ENCODE results near the gene PARD3.
"Not testable (repeated sequence)": the region's sequence is repeated elsewhere in the genome, so short reads cannot be mapped to it uniquely, and the experiment has no call there.

PARD3 gene

DNA sequence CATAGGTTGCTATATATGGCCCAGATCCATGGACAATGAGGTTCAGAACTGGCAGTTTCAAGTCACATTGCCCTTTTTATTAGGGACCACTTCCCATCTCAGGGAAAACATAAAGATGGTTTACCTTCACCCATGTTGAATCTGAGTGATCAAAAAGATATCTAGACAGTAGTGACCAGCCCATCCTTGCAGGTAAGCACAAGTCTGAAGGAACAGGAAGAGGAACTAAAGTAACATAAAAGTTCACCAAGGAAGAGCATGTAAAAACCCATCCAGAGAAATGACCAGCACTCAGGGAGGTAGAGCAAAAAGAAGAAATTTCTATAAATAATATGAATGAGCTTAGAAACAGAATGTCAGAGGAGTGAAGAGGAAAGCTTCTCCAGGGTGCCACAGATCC is 382.5 kb downstream of the PARD3 start:
- no peak overlapping the region for H3K4me3 ChIP-seq (ENCODE audit: low read depth, low read length)
- peak overlapping the region; percentile 89 for H3K27ac ChIP-seq (ENCODE audit: low read depth, low read length)
- peaks cover 35% of the 10 kb centered on the region for H3K4me1 ChIP-seq (ENCODE audit: control insufficient read depth, insufficient read depth, low read length, unreplicated experiment)
- no peaks in the 10 kb centered on the region for H3K36me3 ChIP-seq (ENCODE audit: insufficient read depth, low read length)
- H3K79me2 ChIP-seq (ENCODE audit: control insufficient read depth, insufficient read depth, low read length, unreplicated experiment): no peaks in the 10 kb centered on the region
- H3K27me3 ChIP-seq (ENCODE audit: insufficient read depth, low read length): no peaks in the 10 kb centered on the region
- no peak overlapping the region for H2AFZ ChIP-seq (ENCODE audit: low read length, unreplicated experiment)

DNA sequence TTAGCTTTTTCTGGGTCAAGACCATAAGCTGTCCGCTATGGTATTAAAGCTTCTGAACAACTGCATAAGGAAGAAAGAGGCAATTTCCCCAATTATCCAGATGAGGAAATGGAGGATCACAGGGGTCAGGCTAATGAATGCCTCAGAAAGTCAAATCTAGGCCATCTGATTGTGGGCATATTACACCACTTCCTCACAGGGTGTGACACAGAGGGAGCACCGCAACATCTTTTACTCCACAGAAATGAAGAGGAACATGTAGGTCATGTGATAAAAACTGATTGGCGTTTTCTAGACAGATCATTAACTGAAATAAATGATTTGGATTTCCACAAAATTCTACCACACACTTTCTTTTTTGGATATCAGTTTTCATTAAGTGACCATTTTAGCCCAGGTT is 384.4 kb downstream of the PARD3 start:
- Histone ChIP-seq H3K27me3 (ENCODE audit: insufficient read depth, low read length) (no peaks in the 10 kb centered on the region), H3K4me3 (ENCODE audit: low read depth, low read length) (no peak overlapping the region), H3K4me1 (ENCODE audit: control insufficient read depth, insufficient read depth, low read length, unreplicated experiment) (peaks cover 35% of the 10 kb centered on the region), H3K27ac (ENCODE audit: low read depth, low read length) (no peak overlapping the region), H2AFZ (ENCODE audit: low read length, unreplicated experiment) (no peak overlapping the region), H3K36me3 (ENCODE audit: insufficient read depth, low read length) (no peaks in the 10 kb centered on the region), H3K79me2 (ENCODE audit: control insufficient read depth, insufficient read depth, low read length, unreplicated experiment) (no peaks in the 10 kb centered on the region)

DNA sequence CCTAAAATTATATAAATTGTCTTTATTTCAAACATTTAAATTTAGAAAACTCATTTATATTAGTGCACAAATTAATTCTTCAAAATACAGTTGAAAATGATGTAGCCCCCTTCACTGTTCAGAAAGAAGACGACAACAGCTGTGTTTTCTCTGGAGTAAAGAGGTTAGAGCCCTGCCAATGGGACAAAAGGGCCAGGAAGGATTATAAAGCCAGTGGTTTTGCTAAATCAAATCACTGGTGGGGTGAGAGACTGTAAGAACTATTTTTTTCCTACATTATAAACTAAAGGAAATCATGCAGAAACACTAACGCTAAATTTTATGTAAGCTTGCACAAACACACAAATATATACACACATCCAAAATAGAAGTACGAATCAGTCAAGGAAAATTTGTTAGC is 386.6 kb downstream of the PARD3 start:
- Histone ChIP-seq H3K79me2 (ENCODE audit: control insufficient read depth, insufficient read depth, low read length, unreplicated experiment) (no peaks in the 10 kb centered on the region), H3K4me1 (ENCODE audit: control insufficient read depth, insufficient read depth, low read length, unreplicated experiment) (peaks cover 24% of the 10 kb centered on the region), H3K36me3 (ENCODE audit: insufficient read depth, low read length) (no peaks in the 10 kb centered on the region), H3K27me3 (ENCODE audit: insufficient read depth, low read length) (no peaks in the 10 kb centered on the region), H3K4me3 (ENCODE audit: low read depth, low read length) (no peak overlapping the region), H2AFZ (ENCODE audit: low read length, unreplicated experiment) (no peak overlapping the region), H3K27ac (ENCODE audit: low read depth, low read length) (no peak overlapping the region)

DNA sequence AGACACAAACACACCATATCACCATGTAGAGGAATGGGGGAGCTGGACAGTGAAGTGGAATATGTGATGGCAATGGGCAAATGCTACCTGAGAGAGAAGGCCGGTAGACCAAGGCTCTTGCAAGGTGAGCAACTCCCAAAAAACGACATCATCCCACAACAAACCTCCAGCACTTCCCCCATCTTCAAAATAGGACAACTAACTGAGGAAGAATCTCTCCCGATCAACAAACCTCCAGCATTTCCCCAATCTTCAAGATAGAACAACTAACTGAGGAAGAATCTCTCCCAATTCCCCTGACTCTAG is 387.2 kb downstream of the PARD3 start:
- Histone ChIP-seq H3K36me3 (ENCODE audit: insufficient read depth, low read length) (no peaks in the 10 kb centered on the region), H3K4me1 (ENCODE audit: control insufficient read depth, insufficient read depth, low read length, unreplicated experiment) (peaks cover 24% of the 10 kb centered on the region), H3K27me3 (ENCODE audit: insufficient read depth, low read length) (no peaks in the 10 kb centered on the region), H3K27ac (ENCODE audit: low read depth, low read length) (no peak overlapping the region), H3K4me3 (ENCODE audit: low read depth, low read length) (no peak overlapping the region), H3K79me2 (ENCODE audit: control insufficient read depth, insufficient read depth, low read length, unreplicated experiment) (no peaks in the 10 kb centered on the region), H2AFZ (ENCODE audit: low read length, unreplicated experiment) (no peak overlapping the region)

GRCh38 chr10:34427158-34427910 is 387.8 kb downstream of the PARD3 start:
- not testable (repeated sequence) for H3K27me3 ChIP-seq (ENCODE audit: insufficient read depth, low read length); H3K79me2 ChIP-seq (ENCODE audit: control insufficient read depth, insufficient read depth, low read length, unreplicated experiment); H2AFZ ChIP-seq (ENCODE audit: low read length, unreplicated experiment); H3K27ac ChIP-seq (ENCODE audit: low read depth, low read length); H3K4me3 ChIP-seq (ENCODE audit: low read depth, low read length); H3K36me3 ChIP-seq (ENCODE audit: insufficient read depth, low read length)
- H3K4me1 ChIP-seq (ENCODE audit: control insufficient read depth, insufficient read depth, low read length, unreplicated experiment): peaks cover 20% of the 10 kb centered on the region

GRCh38 chr10:34426538-34427157 is 388.4 kb downstream of the PARD3 start:
- not testable (repeated sequence) for H3K27ac ChIP-seq (ENCODE audit: low read depth, low read length); H3K27me3 ChIP-seq (ENCODE audit: insufficient read depth, low read length); H3K36me3 ChIP-seq (ENCODE audit: insufficient read depth, low read length); H3K4me3 ChIP-seq (ENCODE audit: low read depth, low read length); H2AFZ ChIP-seq (ENCODE audit: low read length, unreplicated experiment); H3K79me2 ChIP-seq (ENCODE audit: control insufficient read depth, insufficient read depth, low read length, unreplicated experiment)
- peaks cover 16% of the 10 kb centered on the region for H3K4me1 ChIP-seq (ENCODE audit: control insufficient read depth, insufficient read depth, low read length, unreplicated experiment)

DNA sequence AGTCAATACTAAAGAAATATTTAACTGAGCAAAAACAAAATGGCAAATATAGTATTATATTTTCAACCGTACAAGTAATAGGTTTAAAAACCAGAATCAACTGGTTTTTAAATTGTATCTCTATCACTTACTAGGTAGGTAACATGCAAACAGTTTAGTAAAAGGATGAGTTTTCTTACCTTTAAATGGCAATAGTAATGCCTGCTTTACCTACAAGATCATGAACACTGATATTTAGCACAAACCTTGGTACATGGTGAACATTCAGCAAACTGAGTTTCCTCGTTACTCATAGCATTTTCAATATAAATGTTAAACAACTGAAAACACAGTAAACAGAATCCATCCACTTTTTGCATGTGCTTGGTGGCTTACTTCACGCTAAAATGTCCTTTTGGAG is 389.1 kb downstream of the PARD3 start:
- no peak overlapping the region for H3K27ac ChIP-seq (ENCODE audit: low read depth, low read length)
- no peaks in the 10 kb centered on the region for H3K27me3 ChIP-seq (ENCODE audit: insufficient read depth, low read length)
- no peak overlapping the region for H3K4me3 ChIP-seq (ENCODE audit: low read depth, low read length)
- no peaks in the 10 kb centered on the region for H3K36me3 ChIP-seq (ENCODE audit: insufficient read depth, low read length)
- H3K4me1 ChIP-seq (ENCODE audit: control insufficient read depth, insufficient read depth, low read length, unreplicated experiment): peaks cover 13% of the 10 kb centered on the region
- no peak overlapping the region for H2AFZ ChIP-seq (ENCODE audit: low read length, unreplicated experiment)
- H3K79me2 ChIP-seq (ENCODE audit: control insufficient read depth, insufficient read depth, low read length, unreplicated experiment): no peaks in the 10 kb centered on the region

GRCh38 chr10:34423673-34424625 is 391.1 kb downstream of the PARD3 start:
- Histone ChIP-seq H3K36me3 (ENCODE audit: insufficient read depth, low read length) (no peaks in the 10 kb centered on the region), H3K4me3 (ENCODE audit: low read depth, low read length) (no peak overlapping the region), H3K27ac (ENCODE audit: low read depth, low read length) (no peak overlapping the region), H3K4me1 (ENCODE audit: control insufficient read depth, insufficient read depth, low read length, unreplicated experiment) (peaks cover 6% of the 10 kb centered on the region), H3K79me2 (ENCODE audit: control insufficient read depth, insufficient read depth, low read length, unreplicated experiment) (no peaks in the 10 kb centered on the region), H3K27me3 (ENCODE audit: insufficient read depth, low read length) (no peaks in the 10 kb centered on the region), H2AFZ (ENCODE audit: low read length, unreplicated experiment) (no peak overlapping the region)

DNA sequence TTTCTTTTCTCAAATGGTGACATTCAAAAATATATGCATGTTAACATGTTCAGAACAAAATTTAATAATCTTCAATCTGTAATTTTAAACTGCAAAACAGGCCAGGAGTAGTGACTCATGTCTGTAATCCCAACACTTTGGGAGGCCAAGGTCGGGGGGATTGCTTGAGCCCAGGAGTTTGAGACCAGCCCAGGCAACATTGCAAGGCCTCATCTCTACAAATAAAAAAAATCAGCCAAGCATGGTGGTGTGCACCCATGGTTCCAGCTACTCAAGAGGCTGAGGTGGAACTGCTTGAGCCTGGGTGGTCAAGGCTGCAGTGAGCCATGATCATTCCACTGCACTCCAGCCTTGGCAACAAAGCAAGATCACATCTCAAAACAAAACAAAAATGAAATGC is 394.3 kb downstream of the PARD3 start:
- Histone ChIP-seq H3K36me3 (ENCODE audit: insufficient read depth, low read length) (no peaks in the 10 kb centered on the region), H3K27me3 (ENCODE audit: insufficient read depth, low read length) (no peaks in the 10 kb centered on the region), H2AFZ (ENCODE audit: low read length, unreplicated experiment) (no peak overlapping the region), H3K27ac (ENCODE audit: low read depth, low read length) (no peak overlapping the region), H3K4me1 (ENCODE audit: control insufficient read depth, insufficient read depth, low read length, unreplicated experiment) (peaks cover 6% of the 10 kb centered on the region), H3K4me3 (ENCODE audit: low read depth, low read length) (no peak overlapping the region), H3K79me2 (ENCODE audit: control insufficient read depth, insufficient read depth, low read length, unreplicated experiment) (no peaks in the 10 kb centered on the region)

DNA sequence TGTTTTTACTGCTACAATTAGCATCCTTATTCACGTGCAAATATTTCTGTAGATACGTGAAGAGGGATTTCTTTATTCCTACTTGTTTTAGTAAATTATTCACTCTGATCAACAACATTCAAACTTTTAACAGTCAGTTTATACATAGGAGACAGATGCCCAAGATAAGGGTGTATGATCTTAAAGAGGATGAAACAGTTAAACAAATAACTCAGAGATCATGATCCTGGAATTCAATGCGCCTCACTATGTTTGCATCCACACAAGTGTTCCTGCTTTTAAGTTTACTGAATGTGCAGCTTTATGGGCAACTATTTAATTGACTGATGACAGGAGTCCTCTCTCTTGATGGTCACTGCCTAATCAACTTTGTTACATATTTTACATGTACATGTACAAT is 394.8 kb downstream of the PARD3 start:
- Histone ChIP-seq H3K36me3 (ENCODE audit: insufficient read depth, low read length) (no peaks in the 10 kb centered on the region), H3K27me3 (ENCODE audit: insufficient read depth, low read length) (no peaks in the 10 kb centered on the region), H3K79me2 (ENCODE audit: control insufficient read depth, insufficient read depth, low read length, unreplicated experiment) (no peaks in the 10 kb centered on the region), H3K27ac (ENCODE audit: low read depth, low read length) (no peak overlapping the region), H3K4me1 (ENCODE audit: control insufficient read depth, insufficient read depth, low read length, unreplicated experiment) (peaks cover 6% of the 10 kb centered on the region), H3K4me3 (ENCODE audit: low read depth, low read length) (no peak overlapping the region), H2AFZ (ENCODE audit: low read length, unreplicated experiment) (no peak overlapping the region)
